Pancreas (tissue), 10 donors: ENCODE measurements around the gene SRPX2. TPM values are rescaled to one million over a fixed set of nuclear protein-coding genes. Genes with fewer than 3 reads are reported as not detected.
"Not testable (repeated sequence)": the region's sequence is repeated elsewhere in the genome, so short reads cannot be mapped to it uniquely, and the experiment has no call there.

ENCODE experiments used
- ATAC-seq, 4 donors: fragments of 200-7000 bp; cut with Tn5 transposase; one replicate each; pipeline versions ENCODE4 v1.8.0 to v1.9.1; 2020; ENCODE audit warnings: mild to moderate bottlenecking in 4 of 4, moderate library complexity in 4 of 4
- DNase-seq, 6 donors: peaks; one replicate each; pipeline ENCODE4 v3.0.0-alpha.2; 2020
- FAIRE-seq: peaks from 2 replicates; lab custom pipeline; 2012; peaks lifted over from hg19 to GRCh38; lab: Jason Lieb, UNC
- H3K27ac ChIP-seq, 4 donors: fragments of 200-600 bp; sonication (generic); 1 replicate in 3 of 4; 2 replicates in 1 of 4; pipeline versions ENCODE4 v1.5.0 to v1.8.0; 2020
- H3K27me3 ChIP-seq, 4 donors: fragments of 200-600 bp; one replicate each; pipeline ENCODE4 v1.8.0; 2021
- H3K36me3 ChIP-seq, 3 donors: fragments of 200-600 bp; sonication (generic) in 1 of 3; one replicate each; pipeline versions ENCODE4 v1.5.0 to v1.8.0; 2020 to 2021
- H3K4me1 ChIP-seq, 3 donors: fragments of 200-600 bp; one replicate each; pipeline ENCODE4 v1.8.0; 2021
- H3K4me3 ChIP-seq, 4 donors: fragments of 200-600 bp; sonication (generic) in 2 of 4; one replicate each; pipeline versions ENCODE4 v1.5.0 to v1.8.0; 2020 to 2021
- H3K9me3 ChIP-seq, 4 donors: fragments of 200-600 bp; one replicate each; pipeline ENCODE4 v1.8.0; 2021
- WGBS, 2 donors: extraction: QIAGEN DNeasy Blood & Tissue Kit; methylation state at CpG; one replicate each; pipeline ENCODE4 v1.1.7; 2013; 5-methylcytosine and 5-hydroxymethylcytosine counted together
- intact Hi-C, 3 donors: fragments of 100-400 bp; cut with DNase I; formaldehyde crosslinking; loops; one replicate each; pipeline versions ENCODE4 v1.11.1 to v1.14.2; 2022
- polyA plus RNA-seq, 2 donors: library from polyadenylated mRNA; stranded (reverse); fragments of 200-250 nt; gene quantifications; one replicate each; pipeline ENCODE4 v1.2.3, GENCODE V29; 2013
- total RNA-seq, 6 donors: library from RNA; stranded (reverse); fragmentation: NEBNext Ultra II Directional in 4 of 6; extraction: Animal tissue kit (Norgen Biotek cat#: 25700) in 4 of 6; gene quantifications; one replicate each; pipeline versions ENCODE4 v1.2.1 to v1.2.4, GENCODE V29; 2021 to 2023
- TF ChIP-seq, protein P1 (sequence below), 4 donors: fragments of 200-600 bp; sonication (generic) in 3 of 4; IDR thresholded peaks; one replicate each; pipeline versions ENCODE4 v1.5.0 to v1.8.0; 2021; ENCODE audit warnings: antibody characterized with exemption in 4 of 4
- donor health status: healthy with polysubstance abuse.
- donor health status: DM: no; HTN: no; CAD: no; lungs with moderate emphysema.
- donor health status: DM: no; HTN: no; CAD: no.
- donor health status: control.
- donor health status: control.
- donor health status: Bipolar disorder and iron deficiency.
- donor health status: DM: yes; HTN: yes; CAD: no.
- donor health status: DM: no; HTN: no; CAD: no.
- donor health status: DM: no; HTN: no; CAD: no.
- donor health status: DM: yes; HTN: yes; CAD: no.

The SRPX2 gene
- total and polyA plus RNA-seq, 8 donors = 0.98 to 13.1 (median 2.5) TPM

DNA sequence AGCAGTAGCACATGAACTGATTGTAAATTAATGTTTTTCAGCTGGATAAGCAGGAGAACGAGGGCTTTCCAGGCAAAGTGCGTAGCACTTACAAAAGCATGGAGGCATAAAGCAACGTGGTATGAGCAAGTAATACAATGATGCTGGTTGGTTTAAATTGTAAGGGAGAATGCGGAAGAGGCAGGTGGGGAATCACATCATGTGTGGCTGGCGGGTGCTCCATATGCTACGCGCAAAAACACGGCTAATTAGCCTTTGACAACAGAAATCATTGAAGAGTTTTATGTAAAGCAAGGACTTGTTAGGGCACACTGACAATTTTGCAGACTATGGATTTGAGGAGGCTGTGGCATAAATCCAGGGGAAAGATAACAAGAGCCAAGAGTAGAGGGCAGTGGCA lies 73.4 kb downstream of the SRPX2 start:
- no peaks in the 10 kb centered on the region for H3K27me3 ChIP-seq
- no peak overlapping the region for H3K27ac ChIP-seq
- no peak for FAIRE-seq
- 73 to 90% methylated on average over 8 of the region's 8 CpGs for WGBS, 2 donors
- H3K4me3 ChIP-seq = no peak overlapping the region
- no peak for ATAC-seq
- intact Hi-C loops = no loop called here
- TF ChIP-seq, protein P1, sequence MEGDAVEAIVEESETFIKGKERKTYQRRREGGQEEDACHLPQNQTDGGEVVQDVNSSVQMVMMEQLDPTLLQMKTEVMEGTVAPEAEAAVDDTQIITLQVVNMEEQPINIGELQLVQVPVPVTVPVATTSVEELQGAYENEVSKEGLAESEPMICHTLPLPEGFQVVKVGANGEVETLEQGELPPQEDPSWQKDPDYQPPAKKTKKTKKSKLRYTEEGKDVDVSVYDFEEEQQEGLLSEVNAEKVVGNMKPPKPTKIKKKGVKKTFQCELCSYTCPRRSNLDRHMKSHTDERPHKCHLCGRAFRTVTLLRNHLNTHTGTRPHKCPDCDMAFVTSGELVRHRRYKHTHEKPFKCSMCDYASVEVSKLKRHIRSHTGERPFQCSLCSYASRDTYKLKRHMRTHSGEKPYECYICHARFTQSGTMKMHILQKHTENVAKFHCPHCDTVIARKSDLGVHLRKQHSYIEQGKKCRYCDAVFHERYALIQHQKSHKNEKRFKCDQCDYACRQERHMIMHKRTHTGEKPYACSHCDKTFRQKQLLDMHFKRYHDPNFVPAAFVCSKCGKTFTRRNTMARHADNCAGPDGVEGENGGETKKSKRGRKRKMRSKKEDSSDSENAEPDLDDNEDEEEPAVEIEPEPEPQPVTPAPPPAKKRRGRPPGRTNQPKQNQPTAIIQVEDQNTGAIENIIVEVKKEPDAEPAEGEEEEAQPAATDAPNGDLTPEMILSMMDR (IDR thresholded peaks at IDR 0.05) = no peak
- no peaks in the 10 kb centered on the region for H3K4me1 ChIP-seq
- no peak for DNase-seq
- H3K36me3 ChIP-seq = no peaks in the 10 kb centered on the region
- no peaks in the 10 kb centered on the region for H3K9me3 ChIP-seq

DNA sequence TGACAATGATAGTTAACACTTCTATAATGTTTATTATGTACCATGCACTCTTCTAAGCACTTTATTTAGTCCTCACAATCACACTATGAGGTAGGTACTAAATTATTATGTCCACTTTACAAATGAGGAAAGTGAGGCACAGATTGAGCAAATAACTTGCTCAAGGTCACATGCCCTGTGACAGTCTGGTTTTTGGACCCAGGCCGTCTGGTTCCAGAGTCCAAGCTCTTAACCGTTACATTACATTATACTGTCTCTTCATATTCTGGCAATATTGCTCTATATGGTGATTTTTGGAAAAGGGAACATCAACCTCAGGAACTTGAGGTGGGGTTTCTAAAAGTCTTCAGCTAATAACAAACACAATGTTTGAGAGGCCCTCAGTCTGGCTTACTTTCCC lies 75.1 kb downstream of the SRPX2 start:
- FAIRE-seq = no peak
- ATAC-seq = no peak
- Histone ChIP-seq H3K4me3 (no peak overlapping the region), H3K36me3 (no peaks in the 10 kb centered on the region), H3K9me3 (no peaks in the 10 kb centered on the region), H3K4me1 (no peaks in the 10 kb centered on the region), H3K27me3 (no peaks in the 10 kb centered on the region), H3K27ac (no peak overlapping the region)
- intact Hi-C loops = no loop called here
- WGBS, 2 donors = 68 to 69% methylated on average over 2 of the region's 2 CpGs
- TF ChIP-seq, protein P1 (IDR thresholded peaks at IDR 0.05) = no peak
- no peak for DNase-seq

DNA sequence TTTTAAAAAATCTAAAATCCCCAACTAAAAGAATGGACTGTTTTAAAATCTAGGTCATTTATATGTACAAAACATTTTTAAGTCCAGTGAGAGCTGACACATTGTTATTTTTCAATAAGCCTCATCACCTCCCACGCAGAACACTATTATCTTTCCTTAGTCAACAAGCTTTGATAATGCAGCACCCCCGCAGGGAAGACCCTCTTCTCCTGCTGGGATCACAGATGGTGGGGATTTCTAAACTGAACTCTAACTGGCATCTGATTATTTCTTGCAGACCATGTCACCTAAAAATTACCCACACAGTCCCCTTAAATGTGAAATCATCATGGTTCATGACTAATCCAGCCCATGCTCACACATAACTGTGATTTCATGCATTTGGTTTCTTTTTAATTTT lies 76.3 kb downstream of the SRPX2 start:
- Histone ChIP-seq H3K4me3 (no peak overlapping the region), H3K36me3 (no peaks in the 10 kb centered on the region), H3K27ac (no peak overlapping the region), H3K9me3 (no peaks in the 10 kb centered on the region), H3K27me3 (no peaks in the 10 kb centered on the region), H3K4me1 (no peaks in the 10 kb centered on the region)
- intact Hi-C loops = no loop called here
- FAIRE-seq = no peak
- TF ChIP-seq, protein P1 (IDR thresholded peaks at IDR 0.05) = no peak
- 59 to 79% methylated on average over 2 of the region's 2 CpGs for WGBS, 2 donors
- DNase-seq = no peak
- ATAC-seq = no peak

DNA sequence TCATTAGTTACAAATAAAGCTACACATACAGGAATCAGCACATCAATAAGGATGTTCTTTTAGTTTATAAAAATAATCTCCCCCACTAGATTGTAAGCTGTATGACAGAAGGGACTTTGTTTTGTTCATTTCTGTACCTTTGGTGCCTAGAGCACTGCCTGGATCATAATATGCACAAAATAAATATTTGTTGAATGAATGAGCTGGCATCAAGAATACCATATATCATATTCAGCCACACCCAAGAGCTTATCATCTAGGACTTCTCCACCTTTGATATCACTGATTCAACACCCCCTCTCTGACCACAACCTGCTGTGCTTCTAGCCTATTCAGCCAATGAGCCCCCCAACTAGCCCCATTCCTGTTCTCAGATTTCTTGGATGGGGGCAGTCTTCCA lies 77.3 kb downstream of the SRPX2 start:
- Histone ChIP-seq H3K27me3 (no peaks in the 10 kb centered on the region), H3K36me3 (no peaks in the 10 kb centered on the region), H3K27ac (no peak overlapping the region), H3K9me3 (no peaks in the 10 kb centered on the region), H3K4me1 (no peaks in the 10 kb centered on the region), H3K4me3 (no peak overlapping the region)
- ATAC-seq = no peak
- DNase-seq = no peak
- no peak for FAIRE-seq
- TF ChIP-seq, protein P1 (IDR thresholded peaks at IDR 0.05) = no peak
- intact Hi-C loops = no loop called here

DNA sequence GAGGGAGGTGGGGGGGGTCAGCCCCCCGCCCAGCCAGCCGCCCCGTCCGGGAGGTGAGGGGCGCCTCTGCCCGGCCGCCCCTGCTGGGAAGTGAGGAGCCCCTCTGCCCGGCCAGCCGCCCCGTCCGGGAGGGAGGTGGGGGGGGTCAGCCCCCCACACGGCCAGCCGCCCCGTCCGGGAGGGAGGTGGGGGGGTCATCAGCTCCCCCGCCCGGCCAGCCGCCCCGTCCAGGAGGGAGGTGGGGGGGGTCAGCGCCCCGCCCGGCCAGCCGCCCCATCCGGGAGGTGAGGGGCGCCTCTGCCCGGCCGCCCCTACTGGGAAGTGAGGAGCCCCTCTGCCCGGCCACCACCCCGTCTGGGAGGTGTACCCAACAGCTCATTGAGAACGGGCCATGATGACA lies 80.0 kb downstream of the SRPX2 start:
- WGBS, 2 donors = 96% methylated on average over 10 to 18 of the region's 30 CpGs
- H3K4me3 ChIP-seq, H3K27me3 ChIP-seq, DNase-seq, intact Hi-C loops, H3K9me3 ChIP-seq, H3K36me3 ChIP-seq, ATAC-seq, H3K4me1 ChIP-seq, H3K27ac ChIP-seq, FAIRE-seq: not testable (repeated sequence)

Other genes with a start within 250 kb of the SRPX2 start
- under 1 TPM; 0.14 to 0.44 (median 0.25) TPM for gene PCDH19, start 233.9 kb upstream of the SRPX2 start, total RNA-seq
- gene PCDH19, start 233.9 kb upstream of the SRPX2 start, polyA plus RNA-seq = under 1 TPM; 0.08 to 0.14 TPM
- under 1 TPM in 1 of 6 donors, not detected in 5; 0.46 TPM for gene TNMD, start 59.3 kb upstream of the SRPX2 start, total RNA-seq
- under 1 TPM in 1 of 2 donors, not detected in 1; 0.61 TPM for gene TNMD, start 59.3 kb upstream of the SRPX2 start, polyA plus RNA-seq
- gene TSPAN6, start 7.4 kb upstream of the SRPX2 start, total RNA-seq = 10 to 100 TPM in 4 of 6 donors, 1 to 10 TPM in 2; 8.6 to 24.3 (median 12.1) TPM
- gene TSPAN6, start 7.4 kb upstream of the SRPX2 start, polyA plus RNA-seq = 10 to 100 TPM; 11.4 to 22.8 TPM
- 10 to 100 TPM in 2 of 6 donors, 1 to 10 TPM in 4; 3.2 to 12.3 (median 7.9) TPM for gene SYTL4, start 87.9 kb downstream of the SRPX2 start, total RNA-seq
- gene SYTL4, start 87.9 kb downstream of the SRPX2 start, polyA plus RNA-seq = 10 to 100 TPM in 1 of 2 donors, 1 to 10 TPM in 1; 4.0 to 23.7 TPM
- 1 to 10 TPM; 2.5 to 6.0 (median 4.7) TPM for gene CSTF2, start 176.2 kb downstream of the SRPX2 start, total RNA-seq
- 1 to 10 TPM; 1.6 to 4.1 TPM for gene CSTF2, start 176.2 kb downstream of the SRPX2 start, polyA plus RNA-seq
- under 1 TPM in 1 of 6 donors, not detected in 5; 0.16 TPM for gene NOX1, start 230.2 kb downstream of the SRPX2 start, total RNA-seq
- gene NOX1, start 230.2 kb downstream of the SRPX2 start, polyA plus RNA-seq = not detected